Body of pancreas (tissue), 4 donors: ENCODE results near the gene GLI1. TPM values are rescaled to one million over a fixed set of nuclear protein-coding genes. Genes with fewer than 3 reads are reported as not detected.
A peak's percentile ranks its signal among the peaks of the same experiment; 100 is the strongest.
"Not testable (repeated sequence)": the region's sequence is repeated elsewhere in the genome, so short reads cannot be mapped to it uniquely, and the experiment has no call there.

Source experiments
- ATAC-seq: fragments of 150-250 bp; one replicate; pipeline ENCODE4 v1.9.1; 2016
- DNase-seq, 4 donors: peaks; one replicate each; pipeline ENCODE4 v3.0.0-alpha.2; 2019
- H3K27ac ChIP-seq, 4 donors: fragments of 200-600 bp; sonication (generic); 1 replicate in 3 of 4; 2 replicates in 1 of 4; pipeline versions ENCODE4 v1.5.1 to v1.6.1; 2016 to 2019; ENCODE audit warnings: mild to moderate bottlenecking in 1 of 4, mixed read lengths in 1 of 4, moderate library complexity in 1 of 4
- H3K27me3 ChIP-seq, 2 donors: fragments of 200-600 bp; sonication (generic); one replicate each; pipeline ENCODE4 v1.6.0; 2016; ENCODE audit warnings: mild to moderate bottlenecking in 1 of 2
- H3K36me3 ChIP-seq, 2 donors: fragments of 200-600 bp; sonication (generic); replicated peaks in 1 of 2; 2 replicates each; pipeline ENCODE4 v1.5.1; 2016; ENCODE audit warnings: low read depth in 2 of 2; ENCODE audit not compliant: insufficient read depth in 1 of 2
- H3K4me1 ChIP-seq: fragments of 200-600 bp; sonication (generic); one replicate; pipeline ENCODE4 v1.6.0; 2016
- H3K4me3 ChIP-seq, 2 donors: fragments of 200-600 bp; sonication (generic); 1 replicate in 1 of 2; 2 replicates in 1 of 2; pipeline ENCODE4 v1.5.1; 2016 to 2019
- H3K9me3 ChIP-seq, 3 donors: fragments of 200-600 bp; sonication (generic); 1 replicate in 2 of 3; 2 replicates in 1 of 3; pipeline ENCODE4 v1.5.1; 2016
- POLR2A ChIP-seq, 3 donors: fragments of 450-650 bp; IDR thresholded peaks; one replicate each; pipeline ENCODE4 v1.6.1; 2016; ENCODE audit warnings: antibody characterized with exemption in 3 of 3, mild to moderate bottlenecking in 2 of 3
- WGBS, 2 donors: methylation state at CpG; one replicate each; pipeline ENCODE4 v1.1.5; 2017; 5-methylcytosine and 5-hydroxymethylcytosine counted together
- intact Hi-C: fragments of 100-400 bp; cut with DNase I; formaldehyde crosslinking; loops from one replicate; pipeline ENCODE4 v1.15.1; 2023
- total RNA-seq, 2 donors: library from RNA; depleted of rRNA; stranded (reverse); fragments of >200 nt; gene quantifications; one replicate each; pipeline ENCODE4 v1.1.0, GENCODE V29; 2016
- TF ChIP-seq, protein P1 (sequence below), 7 experiments: fragments of 450-650 bp in 4 of 7; fragments of 200-600 bp in 3 of 7; sonication (generic) in 3 of 7; IDR thresholded peaks; one replicate each; pipeline ENCODE4 v1.5.1; 2016 to 2019; ENCODE audit warnings: antibody characterized with exemption in 7 of 7

Gene GLI1
- total RNA-seq, 2 donors from 2014 or later: 1.0 TPM; not detected in 1

- Histone ChIP-seq H3K4me1 (peaks cover 63% of the 10 kb centered on the region), H3K4me3 (no peak overlapping the region), H3K36me3 (peaks cover 4 to 17% of the 10 kb centered on the region in 2 donors), H3K27me3 (no peaks in the 10 kb centered on the region), H3K9me3 (no peaks in the 10 kb centered on the region), H3K27ac (peak overlapping the region in 3 of 4 donors; percentile 3 to 98 (median 95))
- DNase-seq (peak in 2 of 4 donors; percentile 17 to 60), ATAC-seq (no peak)
- intact Hi-C loops: no loop called here
- no peak for TF ChIP-seq POLR2A (IDR thresholded peaks at IDR 0.05)
- TF ChIP-seq, protein P1, sequence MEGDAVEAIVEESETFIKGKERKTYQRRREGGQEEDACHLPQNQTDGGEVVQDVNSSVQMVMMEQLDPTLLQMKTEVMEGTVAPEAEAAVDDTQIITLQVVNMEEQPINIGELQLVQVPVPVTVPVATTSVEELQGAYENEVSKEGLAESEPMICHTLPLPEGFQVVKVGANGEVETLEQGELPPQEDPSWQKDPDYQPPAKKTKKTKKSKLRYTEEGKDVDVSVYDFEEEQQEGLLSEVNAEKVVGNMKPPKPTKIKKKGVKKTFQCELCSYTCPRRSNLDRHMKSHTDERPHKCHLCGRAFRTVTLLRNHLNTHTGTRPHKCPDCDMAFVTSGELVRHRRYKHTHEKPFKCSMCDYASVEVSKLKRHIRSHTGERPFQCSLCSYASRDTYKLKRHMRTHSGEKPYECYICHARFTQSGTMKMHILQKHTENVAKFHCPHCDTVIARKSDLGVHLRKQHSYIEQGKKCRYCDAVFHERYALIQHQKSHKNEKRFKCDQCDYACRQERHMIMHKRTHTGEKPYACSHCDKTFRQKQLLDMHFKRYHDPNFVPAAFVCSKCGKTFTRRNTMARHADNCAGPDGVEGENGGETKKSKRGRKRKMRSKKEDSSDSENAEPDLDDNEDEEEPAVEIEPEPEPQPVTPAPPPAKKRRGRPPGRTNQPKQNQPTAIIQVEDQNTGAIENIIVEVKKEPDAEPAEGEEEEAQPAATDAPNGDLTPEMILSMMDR (IDR thresholded peaks at IDR 0.05): no peak
- WGBS, 2 donors: 0 to 20% methylated on average over 1 of the region's 1 CpG
These were observed 57.6 kb downstream of the GLI1 start for GRCh38 chr12:57517187-57517586.

DNA sequence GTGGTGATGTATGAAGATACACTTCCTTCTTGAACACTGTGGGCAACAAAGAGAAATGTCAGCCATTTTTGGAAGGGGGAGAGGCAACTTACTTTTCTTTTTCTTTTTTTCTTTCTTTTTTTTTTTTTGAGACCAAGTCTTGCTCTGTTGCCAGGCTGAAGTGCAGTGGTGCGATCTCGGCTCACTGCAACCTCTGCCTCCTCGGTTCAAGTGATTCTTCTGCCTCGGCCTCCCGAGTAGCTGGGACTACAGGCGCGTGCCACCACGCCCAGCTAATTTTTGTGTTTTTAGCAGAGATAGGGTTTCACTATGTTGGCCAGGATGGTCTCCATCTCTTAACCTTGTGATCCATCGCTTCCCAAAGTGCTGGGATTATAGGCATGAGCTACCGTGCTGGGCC is 58.1 kb downstream of the GLI1 start:
- H3K27me3 ChIP-seq, ATAC-seq, DNase-seq, H3K4me3 ChIP-seq, H3K9me3 ChIP-seq, intact Hi-C loops: not testable (repeated sequence)
- H3K36me3 ChIP-seq: peaks cover 4 to 17% of the 10 kb centered on the region in 2 donors
- 70 to 74% methylated on average over 10 of the region's 10 CpGs for WGBS, 2 donors
- peak overlapping the region; percentile 95 to 99 (median 98) for H3K27ac ChIP-seq
- peaks cover 65% of the 10 kb centered on the region for H3K4me1 ChIP-seq

- no peaks in the 10 kb centered on the region for H3K27me3 ChIP-seq
- no peak for ATAC-seq
- peaks cover 66% of the 10 kb centered on the region for H3K4me1 ChIP-seq
- TF ChIP-seq POLR2A (IDR thresholded peaks at IDR 0.05): no peak
- TF ChIP-seq, protein P1 (IDR thresholded peaks at IDR 0.05): no peak
- H3K36me3 ChIP-seq: peaks cover 4 to 15% of the 10 kb centered on the region in 2 donors
- peak overlapping the region; percentile 95 to 99 (median 98) for H3K27ac ChIP-seq
- no peak for DNase-seq
- intact Hi-C loops: no loop called here
- peak overlapping the region in 1 of 2 donors; percentile 94 for H3K4me3 ChIP-seq
- WGBS, 2 donors: 37 to 40% methylated on average over 8 of the region's 8 CpGs
- H3K9me3 ChIP-seq: no peaks in the 10 kb centered on the region
These were observed 58.8 kb downstream of the GLI1 start for GRCh38 chr12:57518176-57518919.

DNA sequence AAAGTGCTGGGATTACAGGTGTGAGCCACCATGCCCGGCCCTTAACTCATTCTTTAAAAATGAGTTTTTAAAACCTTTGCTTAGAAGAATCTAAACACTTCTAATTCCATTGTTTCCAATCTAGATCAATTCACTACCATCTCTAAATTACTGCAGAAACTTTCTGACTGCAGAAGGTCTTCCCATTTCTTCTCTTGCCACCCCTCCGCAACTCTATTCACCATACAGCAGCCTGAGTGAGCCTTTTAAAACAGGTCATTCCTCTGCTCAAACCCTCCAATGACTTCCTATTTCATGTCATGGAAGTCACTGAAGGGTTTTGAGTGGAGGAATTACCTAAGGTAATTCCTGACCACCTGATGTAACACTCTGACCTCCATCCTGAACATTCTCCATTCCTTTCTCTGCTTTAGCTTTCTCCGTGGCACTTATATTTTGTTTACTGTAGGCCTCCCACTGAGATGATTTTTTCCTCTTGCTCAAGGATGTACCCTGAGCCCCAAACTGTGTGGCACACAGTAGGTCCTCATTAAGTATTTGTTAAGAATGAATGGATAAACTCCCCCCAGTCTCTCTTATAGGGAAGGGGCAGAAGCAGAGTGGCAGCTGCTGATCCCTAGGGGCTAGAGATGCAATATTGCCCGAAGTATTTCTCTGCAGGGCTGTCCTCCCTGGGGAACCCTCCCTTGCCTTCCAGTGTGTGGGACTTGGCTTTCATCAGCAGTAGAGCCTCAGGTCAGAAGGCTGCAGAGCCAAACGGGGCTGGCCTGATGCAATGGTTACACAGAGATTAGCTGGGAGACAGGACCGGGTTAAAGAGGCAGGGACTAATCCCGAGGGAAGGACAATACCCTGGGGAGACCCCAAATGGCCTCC is 59.6 kb downstream of the GLI1 start:
- ATAC-seq (no peak), DNase-seq (peak; percentile 56 to 70 (median 62))
- intact Hi-C loops: no loop called here
- Histone ChIP-seq H3K9me3 (no peaks in the 10 kb centered on the region), H3K4me3 (peak overlapping the region; percentile 35 to 94), H3K4me1 (peaks cover 71% of the 10 kb centered on the region), H3K27me3 (no peaks in the 10 kb centered on the region), H3K36me3 (peaks cover 4 to 15% of the 10 kb centered on the region in 2 donors), H3K27ac (peak overlapping the region; percentile 95 to 99 (median 98))
- 9 to 19% methylated on average over 4 to 7 of the region's 7 CpGs for WGBS, 2 donors
- no peak for TF ChIP-seq POLR2A (IDR thresholded peaks at IDR 0.05)
- TF ChIP-seq, protein P1 (IDR thresholded peaks at IDR 0.05): no peak

- H3K9me3 ChIP-seq: no peaks in the 10 kb centered on the region
- H3K4me3 ChIP-seq: peak overlapping the region; percentile 35 to 94
- intact Hi-C loops: no loop called here
- peaks cover 71% of the 10 kb centered on the region for H3K4me1 ChIP-seq
- WGBS, 2 donors: 0 to 1% methylated on average over 2 to 8 of the region's 8 CpGs
- no peak for TF ChIP-seq POLR2A (IDR thresholded peaks at IDR 0.05)
- TF ChIP-seq, protein P1 (IDR thresholded peaks at IDR 0.05): no peak
- no peaks in the 10 kb centered on the region for H3K27me3 ChIP-seq
- H3K27ac ChIP-seq: peak overlapping the region; percentile 95 to 99 (median 98)
- peak in 1 of 4 donors; percentile 60 for DNase-seq
- no peak for ATAC-seq
- H3K36me3 ChIP-seq: peaks cover 4 to 13% of the 10 kb centered on the region in 2 donors
These were observed 60.1 kb downstream of the GLI1 start for GRCh38 chr12:57519796-57520052.
